Measurements from ENCODE around the gene ZNF93. TPM values are rescaled to one million over a fixed set of nuclear protein-coding genes. Genes with fewer than 3 reads are reported as not detected.

The ZNF93 gene
- total RNA-seq, 2 donors from 2014 or later: 47.7 to 53.3 TPM

GRCh38 chr19:19946226-19946625 is 45.5 kb downstream of the ZNF93 start:
- Mint-ChIP-seq H3K36me3 (ENCODE audit: low read depth) (no peaks in the 10 kb centered on the region), H3K9me3 (peaks cover 11% of the 10 kb centered on the region), H3K27ac (no peak overlapping the region), H3K27me3 (ENCODE audit: insufficient read depth) (peaks cover 12% of the 10 kb centered on the region), H3K4me1 (peaks cover 10% of the 10 kb centered on the region), H3K4me3 (no peak overlapping the region)
- H3K27ac ChIP-seq (ENCODE audit: low read depth, low read length): no peak overlapping the region
- H3K4me1 ChIP-seq (ENCODE audit: control insufficient read depth, insufficient read depth, low read length): no peaks in the 10 kb centered on the region
- H3K36me3 ChIP-seq (ENCODE audit: control insufficient read depth, insufficient read depth, low read length): no peaks in the 10 kb centered on the region
- no peak overlapping the region for H3K4me3 ChIP-seq (ENCODE audit: low read length)
- peaks cover 9% of the 10 kb centered on the region for H3K9me3 ChIP-seq (ENCODE audit: control insufficient read depth, low read length)
- no peak for DNase-seq
- TF ChIP-seq, protein P1, sequence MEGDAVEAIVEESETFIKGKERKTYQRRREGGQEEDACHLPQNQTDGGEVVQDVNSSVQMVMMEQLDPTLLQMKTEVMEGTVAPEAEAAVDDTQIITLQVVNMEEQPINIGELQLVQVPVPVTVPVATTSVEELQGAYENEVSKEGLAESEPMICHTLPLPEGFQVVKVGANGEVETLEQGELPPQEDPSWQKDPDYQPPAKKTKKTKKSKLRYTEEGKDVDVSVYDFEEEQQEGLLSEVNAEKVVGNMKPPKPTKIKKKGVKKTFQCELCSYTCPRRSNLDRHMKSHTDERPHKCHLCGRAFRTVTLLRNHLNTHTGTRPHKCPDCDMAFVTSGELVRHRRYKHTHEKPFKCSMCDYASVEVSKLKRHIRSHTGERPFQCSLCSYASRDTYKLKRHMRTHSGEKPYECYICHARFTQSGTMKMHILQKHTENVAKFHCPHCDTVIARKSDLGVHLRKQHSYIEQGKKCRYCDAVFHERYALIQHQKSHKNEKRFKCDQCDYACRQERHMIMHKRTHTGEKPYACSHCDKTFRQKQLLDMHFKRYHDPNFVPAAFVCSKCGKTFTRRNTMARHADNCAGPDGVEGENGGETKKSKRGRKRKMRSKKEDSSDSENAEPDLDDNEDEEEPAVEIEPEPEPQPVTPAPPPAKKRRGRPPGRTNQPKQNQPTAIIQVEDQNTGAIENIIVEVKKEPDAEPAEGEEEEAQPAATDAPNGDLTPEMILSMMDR (conservative IDR thresholded peaks at IDR 0.05): no peak
- H3K9ac ChIP-seq (ENCODE audit: extremely low read depth, low read length, poor library complexity, severe bottlenecking): no peak overlapping the region
- H3K27me3 ChIP-seq (ENCODE audit: control insufficient read depth, insufficient read depth, low read length, poor library complexity, severe bottlenecking): peaks cover 4% of the 10 kb centered on the region
- 89 to 92% methylated on average over 2 to 4 of the region's 4 CpGs for WGBS, 2 experiments (ENCODE audit: insufficient coverage in 1 of 2, insufficient read length in 1 of 2)

DNA sequence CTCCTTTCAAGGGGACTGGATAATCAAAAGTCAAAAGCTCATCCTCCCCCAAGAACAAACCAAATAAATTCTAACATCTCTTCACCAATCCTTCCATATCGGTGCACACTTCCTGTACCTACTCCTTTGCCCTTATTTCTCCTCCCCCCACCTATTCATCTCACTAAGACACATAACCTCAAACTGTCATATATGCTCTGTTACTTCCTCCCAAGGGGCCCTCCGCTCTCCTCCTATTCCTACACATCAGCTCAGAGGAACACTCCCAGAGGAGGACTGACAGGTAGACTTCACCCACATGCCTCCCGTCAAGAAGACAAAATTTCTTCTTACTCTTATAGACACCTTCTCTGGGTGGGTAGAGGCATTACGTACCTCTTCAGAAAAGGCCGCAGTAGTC is 48.1 kb downstream of the ZNF93 start:
- H3K27ac Mint-ChIP-seq: no peak overlapping the region
- H3K4me1 Mint-ChIP-seq: peaks cover 7% of the 10 kb centered on the region
- peaks cover 14% of the 10 kb centered on the region for H3K27me3 Mint-ChIP-seq (ENCODE audit: insufficient read depth)
- peaks cover 11% of the 10 kb centered on the region for H3K9me3 Mint-ChIP-seq
- H3K9ac ChIP-seq (ENCODE audit: extremely low read depth, low read length, poor library complexity, severe bottlenecking): no peak overlapping the region
- H3K27me3 ChIP-seq (ENCODE audit: control insufficient read depth, insufficient read depth, low read length, poor library complexity, severe bottlenecking): peaks cover 4% of the 10 kb centered on the region
- no peak overlapping the region for H3K4me3 ChIP-seq (ENCODE audit: low read length)
- H3K9me3 ChIP-seq (ENCODE audit: control insufficient read depth, low read length): peaks cover 9% of the 10 kb centered on the region
- no peak overlapping the region for H3K4me3 Mint-ChIP-seq
- WGBS, 2 experiments (ENCODE audit: insufficient coverage in 1 of 2, insufficient read length in 1 of 2): 86 to 100% methylated on average over 4 to 5 of the region's 5 CpGs
- H3K36me3 Mint-ChIP-seq (ENCODE audit: low read depth): no peaks in the 10 kb centered on the region
- no peak for DNase-seq
- no peak overlapping the region for H3K27ac ChIP-seq (ENCODE audit: low read depth, low read length)
- no peaks in the 10 kb centered on the region for H3K36me3 ChIP-seq (ENCODE audit: control insufficient read depth, insufficient read depth, low read length)
- TF ChIP-seq, protein P1 (conservative IDR thresholded peaks at IDR 0.05): no peak
- H3K4me1 ChIP-seq (ENCODE audit: control insufficient read depth, insufficient read depth, low read length): no peaks in the 10 kb centered on the region

GRCh38 chr19:19955208-19955607 is 54.5 kb downstream of the ZNF93 start:
- H3K27ac Mint-ChIP-seq: no peak overlapping the region
- H3K27me3 Mint-ChIP-seq (ENCODE audit: insufficient read depth): peaks cover 2% of the 10 kb centered on the region
- 92% methylated on average over 7 to 9 of the region's 9 CpGs for WGBS, 2 experiments (ENCODE audit: insufficient coverage in 1 of 2, insufficient read length in 1 of 2)
- Histone ChIP-seq H3K4me3 (ENCODE audit: low read length) (no peak overlapping the region), H3K9ac (ENCODE audit: extremely low read depth, low read length, poor library complexity, severe bottlenecking) (no peak overlapping the region), H3K27ac (ENCODE audit: low read depth, low read length) (no peak overlapping the region), H3K27me3 (ENCODE audit: control insufficient read depth, insufficient read depth, low read length, poor library complexity, severe bottlenecking) (peaks cover 4% of the 10 kb centered on the region), H3K4me1 (ENCODE audit: control insufficient read depth, insufficient read depth, low read length) (no peaks in the 10 kb centered on the region), H3K9me3 (ENCODE audit: control insufficient read depth, low read length) (peaks cover under 1% of the 10 kb centered on the region), H3K36me3 (ENCODE audit: control insufficient read depth, insufficient read depth, low read length) (no peaks in the 10 kb centered on the region)
- no peak overlapping the region for H3K4me3 Mint-ChIP-seq
- TF ChIP-seq, protein P1 (conservative IDR thresholded peaks at IDR 0.05): no peak
- H3K36me3 Mint-ChIP-seq (ENCODE audit: low read depth): no peaks in the 10 kb centered on the region
- peaks cover 2% of the 10 kb centered on the region for H3K4me1 Mint-ChIP-seq
- no peak for DNase-seq
- peaks cover 3% of the 10 kb centered on the region for H3K9me3 Mint-ChIP-seq
